Osteocyte (in vitro differentiated cells): Measurements from ENCODE around the gene SLC39A8. TPM values are rescaled to one million over a fixed set of nuclear protein-coding genes. Genes with fewer than 3 reads are reported as not detected.

Experiments
- DNase-seq: peaks from one replicate; pipeline ENCODE4 v3.0.0; 2021; ENCODE audit warnings: mixed read lengths; ENCODE audit not compliant: unreplicated experiment; ENCODE audit errors: extremely low spot score
- H3K27ac Mint-ChIP-seq: one replicate; pipeline ENCODE4 v1.8.0; 2021; ENCODE audit warnings: mild to moderate bottlenecking, mixed read lengths; ENCODE audit not compliant: unreplicated experiment
- H3K27me3 Mint-ChIP-seq: one replicate; pipeline ENCODE4 v1.8.0; 2021; ENCODE audit warnings: mixed read lengths; ENCODE audit not compliant: unreplicated experiment
- H3K36me3 Mint-ChIP-seq: one replicate; pipeline ENCODE4 v1.8.0; 2021; ENCODE audit warnings: mixed read lengths; ENCODE audit not compliant: unreplicated experiment
- H3K4me1 Mint-ChIP-seq: one replicate; pipeline ENCODE4 v1.8.0; 2021; ENCODE audit warnings: mixed read lengths; ENCODE audit not compliant: unreplicated experiment
- H3K4me3 Mint-ChIP-seq: one replicate; pipeline ENCODE4 v1.8.0; 2021; ENCODE audit warnings: mild to moderate bottlenecking, moderate library complexity, mixed read lengths; ENCODE audit not compliant: unreplicated experiment
- H3K9me3 Mint-ChIP-seq: one replicate; pipeline ENCODE4 v1.8.0; 2021; ENCODE audit warnings: mixed read lengths; ENCODE audit not compliant: unreplicated experiment
- total RNA-seq: library from RNA; stranded (reverse); gene quantifications from 2 replicates; pipeline ENCODE4 v1.2.1, GENCODE V29; 2021
- TF ChIP-seq, protein P1 (sequence below): fragments of 200-600 bp; sonication (generic); IDR thresholded peaks from 2 replicates; pipeline ENCODE4 v1.5.0; 2021; ENCODE audit warnings: antibody characterized with exemption, mild to moderate bottlenecking, moderate library complexity

The SLC39A8 gene
- total RNA-seq, 1 donor from 2014 or later, result 1.0 TPM

DNA sequence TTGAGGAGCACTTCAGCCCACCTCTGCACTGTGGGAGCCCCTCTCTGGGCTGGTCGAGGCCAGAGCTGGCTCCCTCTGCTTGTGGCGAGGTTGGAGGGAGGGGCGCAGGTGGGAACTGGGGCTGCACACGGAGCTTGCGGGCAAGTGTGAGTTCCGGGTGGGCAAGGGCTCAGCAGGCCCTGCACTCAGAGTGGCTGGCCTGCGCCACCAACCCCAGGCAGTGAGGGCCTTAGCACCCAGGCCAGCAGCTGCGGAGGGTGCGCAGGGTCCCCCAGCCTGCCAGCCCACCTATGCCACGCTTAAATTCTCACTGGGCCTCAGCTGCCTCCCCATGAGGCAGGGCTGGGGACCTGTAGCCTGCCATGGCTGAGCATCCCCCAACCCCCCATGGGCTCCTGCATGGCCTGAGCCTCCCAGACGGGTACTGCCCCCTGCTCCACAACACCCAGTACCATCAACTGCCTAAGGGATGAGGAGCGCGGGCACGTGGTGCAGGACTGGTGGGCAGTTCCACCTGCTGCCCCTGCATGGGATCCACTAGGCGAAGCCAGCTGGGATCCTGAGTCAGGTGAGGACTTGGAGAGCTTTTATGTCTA, 110.9 kb downstream of the SLC39A8 start:
- Mint-ChIP-seq H3K9me3 (peaks cover 6% of the 10 kb centered on the region), H3K36me3 (no peaks in the 10 kb centered on the region), H3K4me1 (no peaks in the 10 kb centered on the region), H3K27ac (no peak overlapping the region), H3K4me3 (no peak overlapping the region), H3K27me3 (peaks cover 21% of the 10 kb centered on the region)
- DNase-seq, result no peak
- TF ChIP-seq, protein P1, sequence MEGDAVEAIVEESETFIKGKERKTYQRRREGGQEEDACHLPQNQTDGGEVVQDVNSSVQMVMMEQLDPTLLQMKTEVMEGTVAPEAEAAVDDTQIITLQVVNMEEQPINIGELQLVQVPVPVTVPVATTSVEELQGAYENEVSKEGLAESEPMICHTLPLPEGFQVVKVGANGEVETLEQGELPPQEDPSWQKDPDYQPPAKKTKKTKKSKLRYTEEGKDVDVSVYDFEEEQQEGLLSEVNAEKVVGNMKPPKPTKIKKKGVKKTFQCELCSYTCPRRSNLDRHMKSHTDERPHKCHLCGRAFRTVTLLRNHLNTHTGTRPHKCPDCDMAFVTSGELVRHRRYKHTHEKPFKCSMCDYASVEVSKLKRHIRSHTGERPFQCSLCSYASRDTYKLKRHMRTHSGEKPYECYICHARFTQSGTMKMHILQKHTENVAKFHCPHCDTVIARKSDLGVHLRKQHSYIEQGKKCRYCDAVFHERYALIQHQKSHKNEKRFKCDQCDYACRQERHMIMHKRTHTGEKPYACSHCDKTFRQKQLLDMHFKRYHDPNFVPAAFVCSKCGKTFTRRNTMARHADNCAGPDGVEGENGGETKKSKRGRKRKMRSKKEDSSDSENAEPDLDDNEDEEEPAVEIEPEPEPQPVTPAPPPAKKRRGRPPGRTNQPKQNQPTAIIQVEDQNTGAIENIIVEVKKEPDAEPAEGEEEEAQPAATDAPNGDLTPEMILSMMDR, result no peak

DNA sequence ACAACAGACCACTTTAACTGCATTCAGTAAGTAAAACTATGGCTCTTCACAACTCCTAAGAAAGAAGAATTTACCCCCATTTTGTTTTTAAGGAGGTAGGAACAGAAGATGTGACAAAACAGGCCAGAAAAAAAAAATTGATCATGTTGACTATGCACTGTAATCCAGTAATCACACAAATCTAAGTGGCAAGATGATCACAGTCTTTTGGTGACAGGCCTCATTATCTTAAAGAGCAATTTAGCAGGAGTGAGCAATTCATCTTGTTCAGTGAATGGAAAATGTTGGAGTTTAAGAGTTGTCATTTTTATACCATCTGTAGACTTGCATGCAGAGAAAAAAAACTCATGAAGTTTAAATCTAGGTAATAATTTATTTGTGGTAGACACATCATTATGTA, 115.1 kb downstream of the SLC39A8 start:
- peaks cover 21% of the 10 kb centered on the region for H3K27me3 Mint-ChIP-seq
- TF ChIP-seq, protein P1, result no peak
- H3K27ac Mint-ChIP-seq, result no peak overlapping the region
- no peaks in the 10 kb centered on the region for H3K36me3 Mint-ChIP-seq
- no peak overlapping the region for H3K4me3 Mint-ChIP-seq
- no peaks in the 10 kb centered on the region for H3K4me1 Mint-ChIP-seq
- no peak for DNase-seq
- peaks cover 1% of the 10 kb centered on the region for H3K9me3 Mint-ChIP-seq

DNA sequence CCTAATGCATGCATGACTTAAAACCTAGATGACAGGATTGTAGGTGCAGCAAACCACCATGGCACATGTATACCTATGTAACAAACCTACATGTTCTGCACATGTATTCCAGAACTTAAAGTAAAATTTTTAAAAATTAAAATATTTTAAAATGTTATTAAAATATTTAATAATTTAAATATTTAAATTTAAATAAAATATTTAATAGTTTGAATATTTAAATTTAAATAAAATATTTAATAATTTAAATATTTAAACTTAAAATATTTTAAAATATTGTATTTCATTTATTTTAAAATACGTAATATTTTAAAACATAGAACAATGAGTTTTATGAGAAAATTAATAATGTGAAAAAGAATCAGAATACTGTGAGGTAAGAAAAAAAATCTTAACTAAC, 117.9 kb downstream of the SLC39A8 start:
- no peak for DNase-seq
- Mint-ChIP-seq H3K36me3 (no peaks in the 10 kb centered on the region), H3K27ac (no peak overlapping the region), H3K27me3 (peaks cover 19% of the 10 kb centered on the region), H3K4me3 (no peak overlapping the region), H3K9me3 (no peaks in the 10 kb centered on the region), H3K4me1 (no peaks in the 10 kb centered on the region)
- TF ChIP-seq, protein P1, result no peak

DNA sequence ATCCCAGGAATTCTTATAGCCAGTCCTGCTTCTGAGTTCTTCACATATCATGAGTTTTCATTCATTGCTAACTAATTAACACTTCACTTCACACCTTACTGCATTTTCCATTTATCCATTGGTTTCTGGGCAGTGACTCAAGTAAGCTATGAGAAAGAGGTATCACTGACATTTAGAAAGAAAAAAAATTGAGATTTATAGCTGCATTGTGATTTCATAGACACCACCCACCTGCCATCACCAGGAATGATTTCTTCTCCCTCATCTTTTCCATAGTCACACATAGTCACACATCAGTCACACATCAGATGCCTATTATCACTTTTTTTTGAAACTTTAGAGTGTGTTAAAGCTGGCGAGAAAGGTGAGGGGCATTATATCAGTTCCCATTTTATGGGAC, 121.8 kb downstream of the SLC39A8 start:
- no peak overlapping the region for H3K4me3 Mint-ChIP-seq
- no peaks in the 10 kb centered on the region for H3K9me3 Mint-ChIP-seq
- TF ChIP-seq, protein P1, result no peak
- H3K4me1 Mint-ChIP-seq, result no peaks in the 10 kb centered on the region
- H3K27me3 Mint-ChIP-seq, result peaks cover 28% of the 10 kb centered on the region
- H3K27ac Mint-ChIP-seq, result no peak overlapping the region
- no peaks in the 10 kb centered on the region for H3K36me3 Mint-ChIP-seq
- no peak for DNase-seq

DNA sequence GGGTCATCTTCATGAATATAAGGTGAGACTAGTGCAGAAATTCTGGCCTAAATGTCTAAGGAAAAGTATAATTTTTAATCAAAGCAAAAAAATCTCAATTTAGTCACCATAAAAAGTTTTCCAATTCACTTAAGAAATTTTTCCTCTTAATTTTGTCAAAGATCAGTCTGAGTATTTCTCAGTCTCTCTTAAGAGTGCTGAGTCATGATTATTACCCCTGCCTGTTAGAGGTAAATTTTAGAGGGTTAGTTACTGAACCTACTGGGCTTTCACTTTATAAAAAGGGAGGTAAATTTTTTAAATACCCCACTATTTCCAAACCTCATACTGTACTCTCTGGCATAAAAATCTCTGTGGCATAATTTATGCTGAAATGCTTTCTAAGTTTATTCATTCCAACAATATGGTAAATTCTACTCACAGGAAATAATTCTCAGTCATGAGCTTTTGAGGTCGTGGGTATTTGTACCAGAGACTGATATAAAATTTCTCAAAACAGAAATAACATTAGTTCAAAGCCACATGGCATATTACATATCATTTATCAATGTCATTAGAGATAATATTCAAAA, 122.4 kb downstream of the SLC39A8 start:
- Mint-ChIP-seq H3K36me3 (no peaks in the 10 kb centered on the region), H3K27me3 (peaks cover 28% of the 10 kb centered on the region), H3K27ac (no peak overlapping the region), H3K4me3 (no peak overlapping the region), H3K9me3 (no peaks in the 10 kb centered on the region), H3K4me1 (no peaks in the 10 kb centered on the region)
- TF ChIP-seq, protein P1, result no peak
- DNase-seq, result no peak
